ENCODE results near the gene FABP6. TPM values are rescaled to one million over a fixed set of nuclear protein-coding genes. Genes with fewer than 3 reads are reported as not detected.

The FABP6 gene
- total and polyA plus RNA-seq, 8 donors = not detected

GRCh38 chr5:160211352-160211751 lies 18.0 kb upstream of the FABP6 start:
- Histone ChIP-seq H3K4me1 (no peaks in the 10 kb centered on the region), H3K9me3 (no peaks in the 10 kb centered on the region), H3K27me3 (no peaks in the 10 kb centered on the region), H3K4me3 (no peak overlapping the region), H3K36me3 (no peaks in the 10 kb centered on the region), H3K27ac (no peak overlapping the region)
- no peak for TF ChIP-seq CTCF (IDR thresholded peaks at IDR 0.05)
- DNase-seq (no peak), ATAC-seq (no peak), FAIRE-seq (no peak)
- intact Hi-C loops (cut with DNase I) = no loop called here
- WGBS, 2 donors = 70 to 81% methylated on average over 2 of the region's 2 CpGs

GRCh38 chr5:160213537-160213936 lies 15.8 kb upstream of the FABP6 start:
- no peak for TF ChIP-seq CTCF (IDR thresholded peaks at IDR 0.05)
- H3K27me3 ChIP-seq = no peaks in the 10 kb centered on the region
- H3K9me3 ChIP-seq = no peaks in the 10 kb centered on the region
- FAIRE-seq = no peak
- intact Hi-C loops (cut with DNase I) = no loop called here
- no peaks in the 10 kb centered on the region for H3K36me3 ChIP-seq
- DNase-seq = no peak
- no peaks in the 10 kb centered on the region for H3K4me1 ChIP-seq
- no peak for ATAC-seq
- WGBS, 2 donors = 71 to 79% methylated on average over 5 of the region's 5 CpGs
- no peak overlapping the region for H3K27ac ChIP-seq
- H3K4me3 ChIP-seq = no peak overlapping the region

GRCh38 chr5:160219356-160219755 lies 9.9 kb upstream of the FABP6 start:
- ATAC-seq (no peak), FAIRE-seq (no peak), DNase-seq (no peak)
- no peak overlapping the region for H3K27ac ChIP-seq
- H3K9me3 ChIP-seq = no peaks in the 10 kb centered on the region
- no peaks in the 10 kb centered on the region for H3K36me3 ChIP-seq
- intact Hi-C loops (cut with DNase I) = no loop called here
- H3K4me1 ChIP-seq = no peaks in the 10 kb centered on the region
- WGBS, 2 donors = 65 to 68% methylated on average over 4 of the region's 4 CpGs
- H3K4me3 ChIP-seq = no peak overlapping the region
- no peaks in the 10 kb centered on the region for H3K27me3 ChIP-seq
- TF ChIP-seq CTCF (IDR thresholded peaks at IDR 0.05) = no peak

GRCh38 chr5:160221082-160221481 lies 8.2 kb upstream of the FABP6 start:
- ATAC-seq (no peak), DNase-seq (no peak), FAIRE-seq (no peak)
- Histone ChIP-seq H3K9me3 (no peaks in the 10 kb centered on the region), H3K36me3 (no peaks in the 10 kb centered on the region), H3K27me3 (no peaks in the 10 kb centered on the region), H3K27ac (no peak overlapping the region), H3K4me1 (no peaks in the 10 kb centered on the region), H3K4me3 (no peak overlapping the region)
- TF ChIP-seq CTCF (IDR thresholded peaks at IDR 0.05) = no peak
- 82 to 96% methylated on average over 3 of the region's 3 CpGs for WGBS, 2 donors
- intact Hi-C loops (cut with DNase I) = no loop called here

GRCh38 chr5:160227012-160227411 lies 2.3 kb upstream of the FABP6 start:
- no peak for ATAC-seq
- Histone ChIP-seq H3K27ac (no peak overlapping the region), H3K36me3 (no peaks in the 10 kb centered on the region), H3K4me1 (no peaks in the 10 kb centered on the region), H3K27me3 (no peaks in the 10 kb centered on the region), H3K4me3 (no peak overlapping the region), H3K9me3 (no peaks in the 10 kb centered on the region)
- no peak for FAIRE-seq
- WGBS, 2 donors = 77 to 93% methylated on average over 2 of the region's 2 CpGs
- no peak for DNase-seq
- intact Hi-C loops (cut with DNase I) = no loop called here
- TF ChIP-seq CTCF (IDR thresholded peaks at IDR 0.05) = no peak

All from pancreas (tissue), 10 donors.